Renal pelvis (tissue), 4 donors: ENCODE data around the gene GYG2. TPM values are rescaled to one million over a fixed set of nuclear protein-coding genes. Genes with fewer than 3 reads are reported as not detected.
A peak's percentile ranks its signal among the peaks of the same experiment; 100 is the strongest.
"Not testable (repeated sequence)": the region's sequence is repeated elsewhere in the genome, so short reads cannot be mapped to it uniquely, and the experiment has no call there.

Source experiments
- DNase-seq: peaks from one replicate; pipeline ENCODE4 v3.0.0-alpha.2; 2013
- polyA plus RNA-seq, 3 donors: library from polyadenylated mRNA; unstranded; fragments of 120-200 nt; gene quantifications; one replicate each; pipeline ENCODE4 v1.2.1, GENCODE V29; 2013; ENCODE audit not compliant: insufficient read length in 3 of 3

The GYG2 gene
- polyA plus RNA-seq, 3 donors: 16.4 to 21.5 (median 17.6) TPM

DNA sequence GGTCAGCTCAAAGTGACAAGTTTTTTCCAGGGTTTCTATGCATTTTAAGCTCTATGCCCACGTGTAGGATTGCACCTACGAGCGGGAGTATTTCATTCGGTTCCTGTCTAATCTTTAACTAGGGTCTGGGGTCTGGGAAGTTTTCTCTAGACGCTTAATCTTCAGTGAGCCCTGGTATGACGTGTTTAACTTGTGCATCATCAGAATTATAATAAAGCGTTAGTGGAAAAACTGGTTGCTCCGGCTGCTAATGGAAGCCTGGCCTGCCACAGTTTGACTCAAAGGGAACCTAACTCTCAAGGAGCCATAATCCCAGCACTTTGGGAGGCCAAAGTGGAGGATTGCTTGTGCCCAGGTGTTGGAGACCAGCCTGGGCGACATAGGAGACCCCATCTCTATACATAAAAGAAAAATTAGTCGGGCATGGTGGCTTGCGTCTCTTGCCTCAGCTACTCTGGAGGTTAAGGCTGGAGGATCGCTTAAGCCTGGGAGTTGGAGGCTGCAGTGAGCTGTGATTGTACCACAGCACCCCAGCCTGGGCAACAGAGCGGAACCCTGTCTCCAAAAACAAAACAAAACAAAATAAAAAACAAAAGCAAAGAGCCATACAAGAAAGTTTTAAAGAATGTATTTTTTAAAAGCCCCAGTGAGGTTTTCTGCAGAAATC, 70.2 kb downstream of the GYG2 start:
- DNase-seq: peak; percentile 76

DNA sequence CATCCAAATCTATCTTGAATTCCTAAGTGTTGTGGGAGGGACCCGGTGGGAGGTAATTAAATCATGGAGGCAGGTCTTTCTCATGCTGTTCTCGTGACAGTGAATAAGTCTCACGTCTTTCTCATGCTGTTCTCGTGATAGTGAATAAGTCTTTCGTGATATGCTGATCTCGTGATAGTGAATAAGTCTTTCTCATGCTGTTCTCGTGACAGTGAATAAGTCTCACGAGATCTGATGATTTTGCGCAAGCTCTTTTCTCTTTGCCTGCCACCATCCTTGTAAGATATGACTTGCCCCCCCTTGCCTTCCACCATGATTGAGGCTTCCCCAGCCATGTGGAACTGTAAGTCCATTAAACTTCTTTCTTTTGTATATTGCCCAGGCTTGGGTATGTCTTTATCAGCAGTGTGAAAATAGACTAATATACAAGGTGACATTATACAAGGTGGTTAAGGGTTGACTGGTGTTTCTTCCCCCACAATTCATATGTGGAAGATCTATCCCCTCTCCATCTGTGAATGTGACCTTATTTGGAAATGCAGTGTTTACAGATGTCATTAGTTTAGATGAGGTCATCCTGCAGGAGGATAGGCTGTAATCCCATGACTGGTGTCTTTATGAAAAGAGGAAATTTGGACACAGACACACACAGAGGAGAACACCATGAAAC, 72.8 kb downstream of the GYG2 start:
- DNase-seq: no peak

- no peak for DNase-seq
Measured at GRCh38 chrX:2902841-2903240, 74.1 kb downstream of the GYG2 start.

GRCh38 chrX:2903366-2903765, 74.6 kb downstream of the GYG2 start:
- no peak for DNase-seq

- no peak for DNase-seq
Measured at GRCh38 chrX:2907295-2907694, 78.6 kb downstream of the GYG2 start.

- DNase-seq: no peak
Measured at GRCh38 chrX:2908125-2908685, 79.5 kb downstream of the GYG2 start.

- no peak for DNase-seq
Measured at GRCh38 chrX:2910109-2910508, 81.4 kb downstream of the GYG2 start.

DNA sequence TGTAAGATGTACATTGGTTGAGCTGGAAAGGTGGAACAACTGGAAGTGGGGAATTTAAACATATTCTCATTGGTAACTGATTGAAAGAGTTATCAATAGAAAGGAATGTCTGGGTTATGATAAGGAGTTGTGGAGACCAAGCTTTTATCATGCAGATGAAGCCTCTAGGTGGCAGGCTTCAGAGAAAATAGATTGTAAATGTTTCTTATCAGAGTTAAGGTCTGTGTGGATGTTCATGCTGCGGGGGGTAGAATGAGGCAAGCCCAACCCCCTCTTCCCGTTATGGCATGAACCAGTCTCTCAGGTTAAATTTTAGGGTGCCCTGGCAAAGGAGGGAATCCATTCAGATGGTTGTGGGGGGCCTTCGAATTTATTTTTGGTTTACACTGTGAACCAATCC, 84.4 kb downstream of the GYG2 start:
- DNase-seq: no peak

DNA sequence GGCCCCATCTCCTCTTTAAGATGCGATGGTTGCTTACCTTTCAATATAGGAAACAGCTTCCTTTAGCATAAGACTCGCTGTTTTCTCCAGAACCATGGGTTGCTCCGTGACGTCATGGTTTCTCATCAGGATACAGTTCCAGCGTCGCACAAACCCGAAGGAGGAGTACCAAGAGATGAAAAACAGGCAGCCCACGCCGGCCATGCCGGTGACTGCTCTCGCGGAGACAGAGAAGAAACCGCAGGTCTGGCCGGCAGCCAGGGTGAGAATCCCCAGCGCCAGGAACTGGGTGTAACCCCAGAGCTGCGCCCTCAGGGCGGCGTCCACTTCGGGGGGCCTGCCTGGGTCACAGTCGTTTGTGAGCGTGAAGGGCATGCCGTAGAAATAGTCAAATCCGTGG, 89.0 kb downstream of the GYG2 start:
- no peak for DNase-seq

DNA sequence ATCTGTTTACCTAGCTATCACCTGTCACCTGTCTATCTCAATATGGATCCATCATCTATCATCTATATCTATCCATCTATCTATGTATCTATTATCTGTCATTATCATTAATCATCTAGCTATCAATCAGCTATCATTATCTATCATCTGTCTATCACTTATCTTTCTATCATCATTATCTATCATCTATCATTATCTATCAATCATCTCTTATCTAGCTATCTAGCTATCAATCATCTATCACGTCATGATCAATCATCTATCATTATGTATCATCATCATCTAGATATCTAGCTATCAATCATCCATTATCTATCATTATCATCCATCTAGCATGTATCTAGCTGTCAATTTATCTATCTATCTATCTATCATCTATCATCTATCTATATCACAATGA, 92.5 kb downstream of the GYG2 start:
- no peak for DNase-seq

DNA sequence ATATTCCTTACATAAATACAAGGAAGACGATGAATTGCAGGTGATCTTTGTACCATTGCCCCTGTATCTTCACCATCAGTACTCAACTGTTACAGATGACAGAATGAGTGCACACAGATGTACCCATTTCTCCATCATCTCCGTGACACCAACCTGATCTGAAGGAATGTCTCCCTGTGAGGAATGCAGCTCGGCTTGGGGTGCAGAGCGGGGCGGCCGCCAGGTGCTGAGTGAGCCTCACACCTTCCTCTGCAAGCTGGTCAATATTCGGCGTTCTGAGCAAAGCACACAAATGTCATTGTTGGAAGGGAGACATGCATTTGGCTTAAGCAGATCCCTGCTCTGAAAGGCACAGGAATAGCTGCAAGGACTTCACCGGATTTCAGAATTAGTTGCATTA, 93.0 kb downstream of the GYG2 start:
- no peak for DNase-seq

GRCh38 chrX:2924151-2924550, 95.4 kb downstream of the GYG2 start:
- DNase-seq: no peak

DNA sequence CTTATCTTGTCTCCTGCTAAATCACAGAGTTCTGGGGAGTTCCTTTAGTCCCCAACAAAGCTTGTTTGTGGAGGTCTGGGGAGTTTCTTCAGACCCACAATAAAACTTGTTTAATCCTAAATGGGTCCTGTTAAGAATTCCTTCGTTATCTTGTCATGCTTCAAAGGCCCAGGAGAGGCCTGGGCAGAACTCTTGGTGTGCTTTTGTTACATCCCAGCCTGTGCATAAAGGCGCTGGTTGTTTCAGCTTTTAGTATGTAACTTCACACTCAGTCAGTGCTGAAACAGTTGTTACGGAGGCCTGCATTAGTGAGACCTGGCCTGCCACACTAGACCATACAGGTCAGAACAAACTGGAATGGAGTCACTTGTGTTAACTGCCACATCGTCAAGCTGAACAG, 97.5 kb downstream of the GYG2 start:
- DNase-seq: not testable (repeated sequence)

- no peak for DNase-seq
Measured at GRCh38 chrX:2926664-2927275, 98.0 kb downstream of the GYG2 start.

DNA sequence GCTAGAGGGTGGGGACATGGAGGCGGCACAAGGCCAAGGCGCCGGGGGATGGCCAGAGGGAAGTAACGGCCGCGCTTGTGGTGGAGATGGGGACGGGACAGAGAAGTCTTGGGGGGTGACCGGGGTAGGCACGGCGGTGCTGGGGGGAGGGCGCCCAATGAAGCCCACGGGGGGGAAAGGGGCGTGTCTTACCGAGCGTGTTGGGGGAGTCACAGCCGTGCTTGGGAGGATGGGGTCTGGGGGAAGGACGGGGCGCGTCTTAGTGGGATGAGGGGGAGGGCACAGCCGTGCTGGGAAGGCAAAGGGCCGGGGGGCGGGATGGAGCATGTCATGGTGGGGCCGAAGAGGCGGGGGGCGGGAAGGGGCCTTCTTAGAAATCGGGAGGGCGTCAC, 99.5 kb downstream of the GYG2 start:
- peak; percentile 78 for DNase-seq

DNA sequence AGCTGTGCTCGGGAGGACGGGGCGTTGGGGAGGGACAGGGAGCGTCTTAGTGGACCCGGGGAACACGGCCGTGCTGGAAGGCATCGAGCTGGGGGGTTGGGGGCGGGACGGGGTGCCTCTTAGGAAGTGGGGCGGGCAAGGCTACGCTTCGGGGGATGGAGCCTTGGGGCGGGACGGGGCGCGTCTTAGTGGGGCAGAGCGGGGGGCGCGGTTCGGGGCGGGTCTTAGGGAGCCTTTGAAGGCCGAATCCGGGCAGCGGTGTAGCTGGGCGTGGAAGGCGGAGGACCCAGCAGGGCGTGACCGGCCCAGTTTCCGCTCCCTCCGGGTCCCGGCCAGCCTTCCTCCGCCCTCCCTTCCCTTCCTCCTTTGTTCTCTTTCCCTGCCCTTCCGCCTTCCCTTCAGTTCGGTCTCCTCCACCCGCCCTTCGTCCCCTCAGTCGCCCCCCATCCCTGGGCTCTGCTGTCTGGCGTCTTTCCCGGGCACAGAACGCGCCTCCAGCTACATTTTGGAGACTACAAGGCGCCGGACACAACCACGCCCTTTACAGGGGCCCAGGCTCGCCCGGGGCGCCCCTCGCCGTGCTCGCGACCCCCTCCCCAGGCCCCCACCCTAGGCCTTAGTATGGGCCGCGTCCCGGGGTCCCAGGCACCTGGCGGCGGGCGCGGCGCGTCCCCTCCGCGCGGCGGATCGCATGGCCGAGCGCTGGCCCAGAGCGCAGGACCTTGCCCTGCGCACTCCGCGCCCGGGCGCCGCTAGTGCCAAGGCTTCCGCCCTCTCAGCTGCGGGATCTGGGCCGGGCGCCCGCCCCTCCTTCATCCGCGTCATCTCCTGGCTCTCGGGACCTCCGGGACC, 100.1 kb downstream of the GYG2 start, which contains the start of gene ARSD:
Gene ARSD (minus strand): TSS at position 757 of the 852 bp plus-strand sequence. CDS start 64 bp downstream, at position 693.
- peak; percentile 93 for DNase-seq

- DNase-seq: no peak
Measured at GRCh38 chrX:2931155-2931554, 102.4 kb downstream of the GYG2 start.

DNA sequence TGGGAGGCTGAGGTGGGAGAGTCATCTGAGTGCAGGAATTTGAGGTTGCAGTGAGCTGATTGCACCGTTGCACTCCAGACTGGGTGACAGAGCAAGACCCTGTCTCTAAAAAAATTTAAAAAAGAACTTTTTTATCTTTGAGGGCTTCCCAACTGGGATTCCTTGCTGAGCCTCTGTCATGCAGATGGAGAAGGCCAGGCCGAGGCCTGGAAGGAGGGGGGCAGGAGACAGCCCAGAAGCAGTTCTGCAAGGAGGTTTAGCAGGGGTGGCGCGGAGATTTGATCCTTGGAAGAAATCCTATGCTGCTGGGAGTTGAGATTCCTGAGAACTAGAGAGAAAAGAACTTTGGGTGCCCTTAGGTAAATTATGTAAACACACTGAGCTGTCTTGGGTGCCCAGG, 102.9 kb downstream of the GYG2 start:
- no peak for DNase-seq
